ENCODE measurements around the gene TBRG1.

The TBRG1 gene

DNA sequence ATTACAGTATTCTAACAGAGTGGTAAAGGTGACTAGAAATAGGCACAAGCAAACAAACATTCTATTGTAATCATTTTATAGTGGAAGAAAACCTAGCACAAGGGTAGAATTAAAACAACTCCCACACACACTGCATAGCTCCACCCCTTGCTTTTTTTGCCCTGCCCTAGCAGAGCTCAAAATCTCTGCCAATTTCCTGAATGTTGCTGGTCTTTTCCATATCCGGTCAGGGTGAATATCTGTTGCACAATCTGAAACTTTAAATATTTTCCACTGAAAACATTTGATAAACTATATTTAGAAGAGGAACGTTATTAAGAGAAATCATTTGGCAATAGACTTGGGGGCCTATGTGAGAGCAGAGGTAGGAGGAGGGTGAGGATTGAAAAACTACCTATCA lies 53.7 kb downstream of the TBRG1 start:
- Histone ChIP-seq H2AFZ (ENCODE audit: low read length) (no peak overlapping the region), H3K4me1 (ENCODE audit: insufficient read depth, low read length, severe bottlenecking) (peaks cover 13% of the 10 kb centered on the region), H3K36me3 (ENCODE audit: insufficient read depth, low read length) (no peaks in the 10 kb centered on the region), H3K27ac (ENCODE audit: low read depth, low read length, poor library complexity, severe bottlenecking) (no peak overlapping the region), H3K9me2 (ENCODE audit: low read depth, low read length) (no peaks in the 10 kb centered on the region), H3K4me2 (ENCODE audit: low read length) (no peak overlapping the region), H3K27me3 (ENCODE audit: insufficient read depth, low read length) (no peaks in the 10 kb centered on the region), H4K20me1 (ENCODE audit: insufficient read depth, low read length) (no peaks in the 10 kb centered on the region), H3K79me2 (ENCODE audit: insufficient read depth, low read length) (no peaks in the 10 kb centered on the region), H3K4me3 (ENCODE audit: low read depth, low read length, poor library complexity, severe bottlenecking) (no peak overlapping the region), H3F3A (ENCODE audit: insufficient read depth, low read length) (no peaks in the 10 kb centered on the region), H3K9me3 (ENCODE audit: low read length) (no peaks in the 10 kb centered on the region), H3K9ac (ENCODE audit: low read length) (no peak overlapping the region)
- no peak for TF ChIP-seq EZH2 (IDR thresholded peaks at IDR 0.05; ENCODE audit: borderline replicate concordance, low read length)
- TF ChIP-seq, protein P1, sequence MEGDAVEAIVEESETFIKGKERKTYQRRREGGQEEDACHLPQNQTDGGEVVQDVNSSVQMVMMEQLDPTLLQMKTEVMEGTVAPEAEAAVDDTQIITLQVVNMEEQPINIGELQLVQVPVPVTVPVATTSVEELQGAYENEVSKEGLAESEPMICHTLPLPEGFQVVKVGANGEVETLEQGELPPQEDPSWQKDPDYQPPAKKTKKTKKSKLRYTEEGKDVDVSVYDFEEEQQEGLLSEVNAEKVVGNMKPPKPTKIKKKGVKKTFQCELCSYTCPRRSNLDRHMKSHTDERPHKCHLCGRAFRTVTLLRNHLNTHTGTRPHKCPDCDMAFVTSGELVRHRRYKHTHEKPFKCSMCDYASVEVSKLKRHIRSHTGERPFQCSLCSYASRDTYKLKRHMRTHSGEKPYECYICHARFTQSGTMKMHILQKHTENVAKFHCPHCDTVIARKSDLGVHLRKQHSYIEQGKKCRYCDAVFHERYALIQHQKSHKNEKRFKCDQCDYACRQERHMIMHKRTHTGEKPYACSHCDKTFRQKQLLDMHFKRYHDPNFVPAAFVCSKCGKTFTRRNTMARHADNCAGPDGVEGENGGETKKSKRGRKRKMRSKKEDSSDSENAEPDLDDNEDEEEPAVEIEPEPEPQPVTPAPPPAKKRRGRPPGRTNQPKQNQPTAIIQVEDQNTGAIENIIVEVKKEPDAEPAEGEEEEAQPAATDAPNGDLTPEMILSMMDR (IDR thresholded peaks at IDR 0.05; ENCODE audit: low read length): no peak

DNA sequence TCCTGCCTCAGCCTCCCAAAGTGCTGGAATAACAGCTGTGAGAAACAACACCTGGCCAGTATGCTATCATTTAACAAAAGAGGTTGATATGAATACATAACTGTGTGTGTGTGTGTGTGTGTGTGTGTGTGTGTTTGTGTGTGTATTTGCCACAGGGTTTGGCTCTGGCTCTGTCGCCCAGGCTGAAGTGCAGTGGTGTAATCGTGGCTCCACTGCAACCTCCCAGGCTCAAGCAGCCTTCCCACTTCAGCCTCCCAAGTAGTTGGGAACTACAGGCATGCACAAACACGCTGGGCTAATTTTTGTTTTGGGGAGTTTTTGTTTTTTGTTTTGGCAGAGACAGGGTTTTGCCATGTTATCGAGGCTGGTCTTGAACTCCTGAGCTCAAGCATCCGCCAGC lies 55.8 kb downstream of the TBRG1 start:
- H4K20me1 ChIP-seq (ENCODE audit: insufficient read depth, low read length): no peaks in the 10 kb centered on the region
- H2AFZ ChIP-seq (ENCODE audit: low read length): no peak overlapping the region
- H3K9ac ChIP-seq (ENCODE audit: low read length): no peak overlapping the region
- H3K9me2 ChIP-seq (ENCODE audit: low read depth, low read length): no peaks in the 10 kb centered on the region
- no peaks in the 10 kb centered on the region for H3F3A ChIP-seq (ENCODE audit: insufficient read depth, low read length)
- peaks cover 5% of the 10 kb centered on the region for H3K4me1 ChIP-seq (ENCODE audit: insufficient read depth, low read length, severe bottlenecking)
- H3K27ac ChIP-seq (ENCODE audit: low read depth, low read length, poor library complexity, severe bottlenecking): no peak overlapping the region
- no peak for TF ChIP-seq EZH2 (IDR thresholded peaks at IDR 0.05; ENCODE audit: borderline replicate concordance, low read length)
- TF ChIP-seq, protein P1 (IDR thresholded peaks at IDR 0.05; ENCODE audit: low read length): no peak
- H3K27me3 ChIP-seq (ENCODE audit: insufficient read depth, low read length): no peaks in the 10 kb centered on the region
- no peaks in the 10 kb centered on the region for H3K36me3 ChIP-seq (ENCODE audit: insufficient read depth, low read length)
- no peak overlapping the region for H3K4me3 ChIP-seq (ENCODE audit: low read depth, low read length, poor library complexity, severe bottlenecking)
- no peak overlapping the region for H3K4me2 ChIP-seq (ENCODE audit: low read length)
- 0 out of 2 replicates have a peak, but pooled peaks cover 2% of the 10 kb centered on the region for H3K9me3 ChIP-seq (ENCODE audit: low read length)
- H3K79me2 ChIP-seq (ENCODE audit: insufficient read depth, low read length): no peaks in the 10 kb centered on the region

DNA sequence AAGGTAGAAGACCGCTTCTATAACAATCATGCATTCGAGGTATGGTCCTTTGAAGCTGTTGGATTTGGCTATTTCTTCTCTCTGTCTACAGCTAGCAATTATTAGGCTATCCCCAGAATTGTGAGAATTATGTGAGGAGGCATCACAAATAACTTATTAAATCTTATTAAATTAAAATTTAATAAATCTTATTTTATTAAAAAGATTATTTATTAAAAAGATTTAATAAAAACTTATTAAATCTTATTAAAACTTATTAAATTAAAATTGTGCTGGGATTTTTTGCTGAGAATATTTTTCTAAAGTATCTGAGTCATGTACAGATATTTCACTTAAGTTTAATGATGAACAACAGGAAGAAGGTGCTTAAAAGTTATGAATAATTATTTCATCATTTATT lies 58.8 kb downstream of the TBRG1 start:
- Histone ChIP-seq H3K79me2 (ENCODE audit: insufficient read depth, low read length) (no peaks in the 10 kb centered on the region), H3K27me3 (ENCODE audit: insufficient read depth, low read length) (no peaks in the 10 kb centered on the region), H3F3A (ENCODE audit: insufficient read depth, low read length) (no peaks in the 10 kb centered on the region), H3K36me3 (ENCODE audit: insufficient read depth, low read length) (no peaks in the 10 kb centered on the region), H3K27ac (ENCODE audit: low read depth, low read length, poor library complexity, severe bottlenecking) (no peak overlapping the region), H3K9me3 (ENCODE audit: low read length) (0 out of 2 replicates have a peak, but pooled peaks cover 2% of the 10 kb centered on the region), H3K9ac (ENCODE audit: low read length) (no peak overlapping the region), H3K4me3 (ENCODE audit: low read depth, low read length, poor library complexity, severe bottlenecking) (no peak overlapping the region), H2AFZ (ENCODE audit: low read length) (no peak overlapping the region), H3K4me1 (ENCODE audit: insufficient read depth, low read length, severe bottlenecking) (no peaks in the 10 kb centered on the region), H4K20me1 (ENCODE audit: insufficient read depth, low read length) (no peaks in the 10 kb centered on the region), H3K9me2 (ENCODE audit: low read depth, low read length) (no peaks in the 10 kb centered on the region), H3K4me2 (ENCODE audit: low read length) (no peak overlapping the region)
- no peak for TF ChIP-seq EZH2 (IDR thresholded peaks at IDR 0.05; ENCODE audit: borderline replicate concordance, low read length)
- TF ChIP-seq, protein P1 (IDR thresholded peaks at IDR 0.05; ENCODE audit: low read length): no peak
